Mucosa of descending colon (tissue), 3 donors: ENCODE data around the gene COG8. TPM values are rescaled to one million over a fixed set of nuclear protein-coding genes. Genes with fewer than 3 reads are reported as not detected.
"Not testable (repeated sequence)": the region's sequence is repeated elsewhere in the genome, so short reads cannot be mapped to it uniquely, and the experiment has no call there.

Source experiments
- ATAC-seq: fragments of 200-7000 bp; cut with Tn5 transposase; one replicate; pipeline ENCODE4 v1.9.1; 2020; ENCODE audit warnings: mild to moderate bottlenecking, moderate library complexity
- DNase-seq, 3 donors: peaks; one replicate each; pipeline ENCODE4 v3.0.0-alpha.2; 2020
- H3K36me3 ChIP-seq: fragments of 200-600 bp; one replicate; pipeline ENCODE4 v1.8.0; 2021; ENCODE audit warnings: low read depth, mild to moderate bottlenecking
- H3K4me1 ChIP-seq: fragments of 200-600 bp; one replicate; pipeline ENCODE4 v1.8.0; 2021; ENCODE audit warnings: low read depth, mild to moderate bottlenecking
- H3K4me3 ChIP-seq: fragments of 200-600 bp; one replicate; pipeline ENCODE4 v1.8.0; 2021; ENCODE audit warnings: mild to moderate bottlenecking
- H3K9me3 ChIP-seq: fragments of 200-600 bp; one replicate; pipeline ENCODE4 v1.8.0; 2021; ENCODE audit warnings: mild to moderate bottlenecking
- intact Hi-C, 2 donors: fragments of 100-400 bp; cut with DNase I in 1 of 2; cut with micrococcal nuclease in 1 of 2; formaldehyde crosslinking; loops; one replicate each; pipeline versions ENCODE4 v1.11.0 to v1.11.1; 2022; cut with DNase I, micrococcal nuclease
- total RNA-seq, 3 donors: library from RNA; stranded (reverse); fragmentation: NEBNext Ultra II Directional in 2 of 3; extraction: Animal tissue kit (Norgen Biotek cat#: 25700) in 2 of 3; gene quantifications; one replicate each; pipeline versions ENCODE4 v1.2.1 to v1.2.4, GENCODE V29; 2021 to 2023
- TF ChIP-seq, protein P1 (sequence below): fragments of 200-600 bp; IDR thresholded peaks from one replicate; pipeline ENCODE4 v1.8.0; 2022; ENCODE audit warnings: antibody characterized with exemption, mild to moderate bottlenecking
- donor health status: DM: no; HTN: no; CAD: no; lungs with moderate emphysema.
- donor health status: DM: no; HTN: no; CAD: no.
- donor health status: DM: no; HTN: yes; CAD: no.

Gene COG8
- total RNA-seq, 3 donors from 2014 or later = 35.6 to 38.3 (median 36.8) TPM

- H3K4me3 ChIP-seq = no peak overlapping the region
- intact Hi-C loops = no loop called here
- H3K36me3 ChIP-seq = no peaks in the 10 kb centered on the region
- ATAC-seq (no peak), DNase-seq (no peak)
- no peaks in the 10 kb centered on the region for H3K9me3 ChIP-seq
- peaks cover 8% of the 10 kb centered on the region for H3K4me1 ChIP-seq
- TF ChIP-seq, protein P1, sequence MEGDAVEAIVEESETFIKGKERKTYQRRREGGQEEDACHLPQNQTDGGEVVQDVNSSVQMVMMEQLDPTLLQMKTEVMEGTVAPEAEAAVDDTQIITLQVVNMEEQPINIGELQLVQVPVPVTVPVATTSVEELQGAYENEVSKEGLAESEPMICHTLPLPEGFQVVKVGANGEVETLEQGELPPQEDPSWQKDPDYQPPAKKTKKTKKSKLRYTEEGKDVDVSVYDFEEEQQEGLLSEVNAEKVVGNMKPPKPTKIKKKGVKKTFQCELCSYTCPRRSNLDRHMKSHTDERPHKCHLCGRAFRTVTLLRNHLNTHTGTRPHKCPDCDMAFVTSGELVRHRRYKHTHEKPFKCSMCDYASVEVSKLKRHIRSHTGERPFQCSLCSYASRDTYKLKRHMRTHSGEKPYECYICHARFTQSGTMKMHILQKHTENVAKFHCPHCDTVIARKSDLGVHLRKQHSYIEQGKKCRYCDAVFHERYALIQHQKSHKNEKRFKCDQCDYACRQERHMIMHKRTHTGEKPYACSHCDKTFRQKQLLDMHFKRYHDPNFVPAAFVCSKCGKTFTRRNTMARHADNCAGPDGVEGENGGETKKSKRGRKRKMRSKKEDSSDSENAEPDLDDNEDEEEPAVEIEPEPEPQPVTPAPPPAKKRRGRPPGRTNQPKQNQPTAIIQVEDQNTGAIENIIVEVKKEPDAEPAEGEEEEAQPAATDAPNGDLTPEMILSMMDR = no peak
Observed at GRCh38 chr16:69307091-69307490, 32.3 kb downstream of the COG8 start.

DNA sequence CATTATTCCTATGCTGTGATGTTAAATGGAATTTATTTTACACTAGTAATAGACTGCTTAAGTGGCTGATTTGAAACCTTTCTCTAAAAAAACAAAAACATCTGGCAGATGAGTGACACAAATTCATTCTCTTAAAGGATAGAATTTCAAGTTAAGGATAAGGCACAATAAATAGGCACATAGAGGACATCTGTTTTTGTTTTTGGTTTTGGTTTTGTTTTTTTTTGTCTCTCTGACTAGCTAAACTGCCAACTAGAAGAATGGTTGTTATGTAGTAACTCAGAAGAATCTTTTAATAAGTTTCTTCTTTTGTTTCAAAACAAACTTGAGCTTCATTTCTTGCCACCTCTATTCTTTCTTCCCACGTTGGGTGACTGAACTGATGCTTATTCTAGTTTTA, 33.3 kb downstream of the COG8 start:
- ATAC-seq = no peak
- intact Hi-C loops = no loop called here
- H3K4me1 ChIP-seq = peaks cover 5% of the 10 kb centered on the region
- H3K9me3 ChIP-seq = no peaks in the 10 kb centered on the region
- H3K4me3 ChIP-seq = no peak overlapping the region
- TF ChIP-seq, protein P1 = no peak
- no peaks in the 10 kb centered on the region for H3K36me3 ChIP-seq
- no peak for DNase-seq

DNA sequence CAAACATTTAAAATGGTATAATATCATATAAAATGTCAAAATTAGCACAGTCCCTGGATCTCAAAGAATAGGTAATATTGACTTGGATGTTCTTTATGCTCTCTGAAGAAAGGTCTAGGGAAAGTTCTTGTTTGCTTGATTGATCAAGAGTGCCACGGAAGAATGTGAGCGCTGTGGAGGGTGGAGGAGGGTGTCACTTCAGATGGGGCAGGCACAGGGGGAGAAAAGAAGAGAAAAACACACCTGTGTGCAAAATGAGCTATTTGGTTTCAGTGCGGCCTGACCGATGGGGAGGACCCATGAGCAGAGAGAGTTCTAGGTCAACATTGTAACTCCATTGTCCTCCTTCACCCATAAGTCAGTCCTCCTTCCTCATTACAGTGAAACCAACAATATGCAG, 37.1 kb downstream of the COG8 start:
- Histone ChIP-seq H3K4me3 (no peak overlapping the region), H3K4me1 (no peaks in the 10 kb centered on the region), H3K9me3 (no peaks in the 10 kb centered on the region), H3K36me3 (no peaks in the 10 kb centered on the region)
- no peak for DNase-seq
- TF ChIP-seq, protein P1 = no peak
- intact Hi-C loops = no loop called here
- ATAC-seq = no peak

GRCh38 chr16:69301861-69302260, 37.5 kb downstream of the COG8 start:
- TF ChIP-seq, protein P1 = no peak

GRCh38 chr16:69301187-69301586, 38.2 kb downstream of the COG8 start:
- no peaks in the 10 kb centered on the region for H3K4me1 ChIP-seq
- intact Hi-C loops = no loop called here
- ATAC-seq = no peak
- no peaks in the 10 kb centered on the region for H3K9me3 ChIP-seq
- no peak overlapping the region for H3K4me3 ChIP-seq
- H3K36me3 ChIP-seq = no peaks in the 10 kb centered on the region
- TF ChIP-seq, protein P1 = no peak
- no peak for DNase-seq

More at GRCh38 chr16:69301861-69302260, 37.5 kb downstream of the COG8 start:
- Histone ChIP-seq H3K36me3 (no peaks in the 10 kb centered on the region), H3K4me3 (no peak overlapping the region), H3K4me1 (no peaks in the 10 kb centered on the region), H3K9me3 (no peaks in the 10 kb centered on the region)
- ATAC-seq (no peak), DNase-seq (no peak)
- intact Hi-C loops = no loop called here

GRCh38 chr16:69298261-69298660, 41.1 kb downstream of the COG8 start:
- no peaks in the 10 kb centered on the region for H3K4me1 ChIP-seq
- ATAC-seq = no peak
- intact Hi-C loops = no loop called here
- H3K36me3 ChIP-seq = no peaks in the 10 kb centered on the region
- no peaks in the 10 kb centered on the region for H3K9me3 ChIP-seq
- TF ChIP-seq, protein P1 = no peak
- no peak for DNase-seq
- no peak overlapping the region for H3K4me3 ChIP-seq

- H3K4me3 ChIP-seq, H3K4me1 ChIP-seq, H3K9me3 ChIP-seq, ATAC-seq, H3K36me3 ChIP-seq, DNase-seq, intact Hi-C loops: not testable (repeated sequence)
Observed at GRCh38 chr16:69296771-69297170, 42.6 kb downstream of the COG8 start.
